ENCODE measurements around the gene CNOT8.
"Not testable (repeated sequence)": the region's sequence is repeated elsewhere in the genome, so short reads cannot be mapped to it uniquely, and the experiment has no call there.

Gene CNOT8

GRCh38 chr5:154858297-154858971, at the start of gene CNOT8:
Gene CNOT8, plus strand, starts transcription at chr5:154858627. Its CDS starts 4,652 bp downstream, at chr5:154863279.
- DNase-seq (ENCODE audit: low read depth, low spot score), result peak; percentile 96

GRCh38 chr5:154811239-154811638, 47.2 kb upstream of the CNOT8 start:
- DNase-seq (ENCODE audit: low read depth, low spot score), result no peak

GRCh38 chr5:154811653-154812465, 46.6 kb upstream of the CNOT8 start:
- DNase-seq (ENCODE audit: low read depth, low spot score), result peak; percentile 32

GRCh38 chr5:154813158-154813557, 45.3 kb upstream of the CNOT8 start:
- DNase-seq (ENCODE audit: low read depth, low spot score), result no peak

- no peak for DNase-seq (ENCODE audit: low read depth, low spot score)
Measured at GRCh38 chr5:154813736-154814135, 44.7 kb upstream of the CNOT8 start.

- no peak for DNase-seq (ENCODE audit: low read depth, low spot score)
Measured at GRCh38 chr5:154815025-154815424, 43.4 kb upstream of the CNOT8 start.

GRCh38 chr5:154815684-154816247, 42.7 kb upstream of the CNOT8 start:
- no peak for DNase-seq (ENCODE audit: low read depth, low spot score)

GRCh38 chr5:154816891-154817492, 41.4 kb upstream of the CNOT8 start:
- no peak for DNase-seq (ENCODE audit: low read depth, low spot score)

GRCh38 chr5:154817815-154818214, 40.6 kb upstream of the CNOT8 start:
- no peak for DNase-seq (ENCODE audit: low read depth, low spot score)

- no peak for DNase-seq (ENCODE audit: low read depth, low spot score)
Measured at GRCh38 chr5:154818471-154819116, 39.8 kb upstream of the CNOT8 start.

- no peak for DNase-seq (ENCODE audit: low read depth, low spot score)
Measured at GRCh38 chr5:154819546-154819945, 38.9 kb upstream of the CNOT8 start.

GRCh38 chr5:154820383-154820782, 38.0 kb upstream of the CNOT8 start:
- no peak for DNase-seq (ENCODE audit: low read depth, low spot score)

- DNase-seq (ENCODE audit: low read depth, low spot score), result not testable (repeated sequence)
Measured at GRCh38 chr5:154822896-154823295, 35.5 kb upstream of the CNOT8 start.

- DNase-seq (ENCODE audit: low read depth, low spot score), result no peak
Measured at GRCh38 chr5:154823605-154824004, 34.8 kb upstream of the CNOT8 start.

- DNase-seq (ENCODE audit: low read depth, low spot score), result no peak
Measured at GRCh38 chr5:154824070-154824469, 34.4 kb upstream of the CNOT8 start.

- DNase-seq (ENCODE audit: low read depth, low spot score), result no peak
Measured at GRCh38 chr5:154829181-154829588, 29.2 kb upstream of the CNOT8 start.

GRCh38 chr5:154829589-154830218, 28.7 kb upstream of the CNOT8 start:
- no peak for DNase-seq (ENCODE audit: low read depth, low spot score)

- no peak for DNase-seq (ENCODE audit: low read depth, low spot score)
Measured at GRCh38 chr5:154830219-154830595, 28.2 kb upstream of the CNOT8 start.

GRCh38 chr5:154830596-154830995, 27.8 kb upstream of the CNOT8 start:
- DNase-seq (ENCODE audit: low read depth, low spot score), result no peak

GRCh38 chr5:154831451-154831850, 27.0 kb upstream of the CNOT8 start:
- DNase-seq (ENCODE audit: low read depth, low spot score), result no peak

GRCh38 chr5:154832804-154833203, 25.6 kb upstream of the CNOT8 start:
- DNase-seq (ENCODE audit: low read depth, low spot score), result not testable (repeated sequence)
